Activated gamma-delta T cell (primary cell): ENCODE results near the gene RAB21.
"Not testable (repeated sequence)": the region's sequence is repeated elsewhere in the genome, so short reads cannot be mapped to it uniquely, and the experiment has no call there.

ENCODE experiments used
- DNase-seq: peaks from one replicate; lab custom pipeline; 2025; lab: John Stamatoyannopoulos, UW

The RAB21 gene

DNA sequence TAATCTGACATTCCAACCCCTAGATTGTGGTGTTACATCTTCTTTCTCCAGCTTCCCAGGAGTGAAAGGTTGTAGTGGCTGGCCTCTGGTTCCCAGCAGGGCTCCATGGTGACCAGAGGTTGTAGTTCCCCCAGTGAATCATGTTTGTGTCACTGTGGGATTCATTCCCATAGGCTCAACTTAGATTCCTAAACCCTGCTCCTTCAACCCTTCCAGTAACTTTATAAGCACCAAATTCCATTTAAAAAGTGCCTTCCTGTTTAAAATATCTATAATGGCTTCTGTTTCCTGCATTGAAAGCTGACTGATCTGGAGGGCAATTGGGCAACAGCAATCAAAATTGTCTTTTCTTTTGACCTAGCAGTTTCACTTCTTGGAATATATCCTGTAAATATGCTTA is 44.4 kb downstream of the RAB21 start:
- no peak for DNase-seq

DNA sequence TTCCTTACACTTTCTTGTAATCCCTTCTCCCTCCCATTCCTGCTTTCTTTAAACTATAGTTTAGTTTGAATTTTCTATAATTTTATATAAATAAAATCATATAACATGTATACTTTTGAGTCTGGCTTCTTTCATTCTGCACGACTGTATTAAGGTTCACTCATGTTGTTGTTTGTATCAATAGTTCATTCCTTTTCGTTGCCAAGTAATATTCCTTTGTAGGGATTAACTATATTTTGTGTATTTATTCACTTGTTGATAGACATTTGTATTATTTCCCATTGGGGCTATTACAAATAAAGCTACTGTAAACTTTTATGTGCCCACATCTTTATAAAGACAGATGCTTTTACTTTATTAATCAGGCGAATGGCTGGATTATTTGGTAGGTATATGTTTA is 45.5 kb downstream of the RAB21 start:
- DNase-seq, result no peak

DNA sequence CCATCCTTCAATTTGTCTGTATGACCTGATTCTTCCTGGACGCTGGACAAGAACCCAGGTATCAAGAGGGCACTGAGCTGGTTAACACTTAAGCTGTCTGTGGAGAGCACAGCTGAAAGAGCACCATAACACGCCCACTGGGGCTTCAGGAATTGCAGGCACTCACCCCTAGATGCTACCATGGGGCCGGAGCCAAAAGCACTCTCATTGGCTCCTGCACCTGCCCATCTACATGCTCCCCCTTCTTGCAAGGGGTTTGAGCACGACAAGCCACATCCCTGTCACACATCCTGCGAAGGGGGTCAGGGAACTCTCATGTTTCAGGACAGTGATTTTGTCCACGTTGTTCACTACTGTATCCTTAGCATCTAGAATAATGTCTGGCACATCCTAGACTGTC is 49.8 kb downstream of the RAB21 start:
- no peak for DNase-seq

DNA sequence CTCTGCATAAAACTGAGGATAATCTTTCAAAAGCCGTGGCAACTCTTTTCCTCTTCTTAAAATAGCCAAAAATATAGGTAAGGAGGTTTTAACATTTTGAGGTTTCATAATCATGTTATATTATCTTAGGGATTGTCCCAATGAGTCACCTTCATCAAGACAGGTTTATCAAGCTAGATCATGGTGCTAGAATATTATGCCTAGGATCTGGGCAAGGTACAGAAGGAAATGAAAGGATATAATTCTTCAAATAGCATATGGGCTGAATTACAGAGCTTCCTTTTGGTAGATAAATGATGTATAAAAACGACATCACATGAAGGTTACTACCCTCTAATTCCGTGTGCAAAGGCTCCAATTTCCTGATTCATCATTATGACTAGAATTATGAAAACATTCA is 56.3 kb downstream of the RAB21 start:
- no peak for DNase-seq

DNA sequence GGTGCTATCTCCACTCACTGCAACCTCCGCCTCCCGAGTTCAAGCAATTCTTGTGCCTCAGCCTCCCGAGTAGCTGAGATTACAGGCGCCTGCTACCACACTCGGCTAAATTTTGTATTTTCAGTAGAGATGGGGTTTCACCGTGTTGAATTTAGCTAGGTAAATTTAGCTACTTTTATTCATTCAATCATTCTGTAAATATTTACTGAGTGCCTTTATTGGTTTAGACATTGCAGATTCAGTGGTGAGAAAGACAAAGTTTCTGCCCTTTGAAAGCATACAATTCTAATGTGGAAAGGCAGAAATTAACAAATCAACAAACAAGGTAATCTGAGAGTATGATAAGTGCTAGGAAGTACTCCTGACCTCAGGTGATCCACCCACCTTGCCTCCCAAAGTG is 60.6 kb downstream of the RAB21 start:
- DNase-seq, result not testable (repeated sequence)

DNA sequence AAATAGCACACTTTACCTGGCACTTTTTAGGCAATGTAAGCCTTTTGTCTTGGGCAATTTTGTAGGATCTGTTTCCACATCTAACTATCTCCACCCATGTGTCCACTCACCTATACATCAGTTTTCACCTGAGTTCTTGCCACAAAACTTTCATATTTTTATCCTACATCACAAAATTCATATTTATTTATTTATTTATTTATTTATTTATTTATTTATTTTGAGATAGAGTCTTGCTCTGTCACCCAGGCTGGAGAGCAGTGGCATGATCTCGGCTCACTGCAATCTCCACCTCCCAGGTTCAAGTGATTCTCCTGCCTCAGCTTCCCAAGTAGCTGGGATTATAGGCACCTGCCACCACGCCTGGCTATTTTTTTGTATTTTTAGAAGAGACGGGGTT is 67.4 kb downstream of the RAB21 start:
- not testable (repeated sequence) for DNase-seq

DNA sequence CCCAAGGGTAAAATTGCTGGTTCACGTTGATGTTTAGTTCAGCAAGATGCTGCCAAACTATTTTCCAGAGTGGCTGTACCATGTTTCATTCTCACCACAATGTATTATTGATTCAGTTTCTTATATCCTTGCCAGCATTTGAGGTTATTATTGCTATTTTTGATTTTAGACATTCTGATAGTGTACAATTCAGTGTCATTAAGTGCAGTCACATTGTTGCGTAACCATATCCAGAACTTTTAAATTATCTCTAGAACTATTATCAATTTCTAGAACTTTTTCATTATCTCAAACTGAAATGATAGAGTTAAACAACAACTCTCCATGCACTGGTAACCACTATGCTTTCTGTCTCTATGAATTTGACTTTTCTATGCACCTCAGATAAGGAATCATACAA is 74.2 kb downstream of the RAB21 start:
- DNase-seq, result no peak

DNA sequence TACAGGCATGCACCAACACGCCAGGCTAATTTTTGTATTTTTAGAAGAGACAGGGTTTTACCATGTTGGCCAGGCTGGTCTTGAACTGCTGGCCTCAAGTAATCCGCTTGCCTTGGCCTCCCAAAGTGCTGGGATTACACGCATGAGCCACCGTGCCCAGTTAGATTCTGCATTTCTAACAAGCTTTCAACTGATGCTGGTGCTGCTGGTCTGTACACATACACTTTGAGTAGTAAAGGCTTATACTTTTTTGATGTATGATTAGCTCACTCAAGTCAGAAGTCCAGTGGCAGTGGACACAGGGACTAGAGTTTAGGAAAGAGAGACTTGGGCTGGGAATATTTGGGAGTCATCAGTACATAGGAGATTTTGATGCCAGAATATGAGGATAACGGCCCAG is 82.7 kb downstream of the RAB21 start:
- DNase-seq, result no peak

DNA sequence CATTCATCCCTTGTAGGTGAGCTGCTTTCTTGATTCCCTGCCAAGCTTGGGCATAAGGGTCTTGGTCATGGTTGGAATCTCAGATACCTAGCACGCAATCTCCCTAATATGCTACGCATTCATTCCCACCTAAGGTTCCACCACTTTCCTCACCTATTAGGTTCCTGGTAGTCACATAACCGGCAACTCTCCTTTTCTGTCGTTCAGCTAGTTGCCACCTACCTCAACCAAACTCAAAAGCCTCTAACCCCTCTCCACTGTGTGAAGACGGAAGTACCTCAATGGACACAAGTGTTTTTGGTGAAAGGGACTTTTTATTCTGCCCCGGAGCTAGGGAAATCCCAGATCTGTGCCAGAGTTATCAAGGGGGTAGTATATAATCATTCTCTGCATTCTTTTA is 83.6 kb downstream of the RAB21 start:
- no peak for DNase-seq

DNA sequence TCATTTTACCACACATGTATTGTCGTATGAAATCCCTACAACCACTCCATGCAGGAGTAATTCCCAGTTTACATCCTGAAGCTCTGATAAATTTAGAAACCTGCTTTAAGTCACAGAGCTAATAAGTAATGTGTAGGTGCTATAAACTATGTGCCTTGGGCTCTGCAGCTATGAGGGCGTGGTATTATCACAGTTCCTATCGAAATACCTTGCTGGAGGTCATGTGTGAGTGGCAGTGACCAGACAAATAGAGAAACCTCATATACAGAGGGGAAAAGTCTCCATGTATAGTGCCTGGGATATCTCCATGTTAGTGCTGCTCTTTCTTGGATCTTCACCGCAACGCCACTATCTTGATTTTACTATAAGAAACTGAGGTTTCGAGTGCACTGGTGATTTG is 84.0 kb downstream of the RAB21 start:
- DNase-seq, result no peak

DNA sequence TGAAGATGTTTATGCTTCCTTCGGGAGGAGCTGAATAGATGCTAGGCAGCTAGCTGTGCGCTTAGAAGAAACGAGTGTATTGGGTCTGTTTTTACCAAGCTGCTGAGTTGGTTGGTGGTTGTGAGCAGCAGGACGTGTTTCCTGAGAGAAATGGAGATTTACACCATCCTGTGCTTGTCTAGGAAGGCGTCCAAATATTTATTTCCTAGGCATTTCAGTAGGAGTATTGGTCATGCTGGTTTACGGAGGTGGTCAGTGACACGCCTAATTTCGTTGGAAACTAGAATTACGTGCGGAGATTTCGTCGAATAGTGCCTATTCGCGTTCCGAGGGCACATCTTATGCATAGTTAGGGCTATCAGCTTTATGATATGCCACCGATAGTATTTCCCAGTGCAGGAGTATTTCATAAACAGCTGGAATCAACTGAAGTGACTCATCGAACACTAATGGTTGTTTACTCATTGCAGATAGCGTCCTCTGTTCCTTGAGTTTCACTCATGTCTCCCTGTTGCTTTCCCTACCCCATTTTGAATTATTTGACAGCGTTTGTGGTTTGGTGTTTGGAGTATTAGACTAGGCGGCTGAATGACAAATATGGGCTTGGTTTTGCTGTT is 85.7 kb downstream of the RAB21 start:
- DNase-seq, result no peak

DNA sequence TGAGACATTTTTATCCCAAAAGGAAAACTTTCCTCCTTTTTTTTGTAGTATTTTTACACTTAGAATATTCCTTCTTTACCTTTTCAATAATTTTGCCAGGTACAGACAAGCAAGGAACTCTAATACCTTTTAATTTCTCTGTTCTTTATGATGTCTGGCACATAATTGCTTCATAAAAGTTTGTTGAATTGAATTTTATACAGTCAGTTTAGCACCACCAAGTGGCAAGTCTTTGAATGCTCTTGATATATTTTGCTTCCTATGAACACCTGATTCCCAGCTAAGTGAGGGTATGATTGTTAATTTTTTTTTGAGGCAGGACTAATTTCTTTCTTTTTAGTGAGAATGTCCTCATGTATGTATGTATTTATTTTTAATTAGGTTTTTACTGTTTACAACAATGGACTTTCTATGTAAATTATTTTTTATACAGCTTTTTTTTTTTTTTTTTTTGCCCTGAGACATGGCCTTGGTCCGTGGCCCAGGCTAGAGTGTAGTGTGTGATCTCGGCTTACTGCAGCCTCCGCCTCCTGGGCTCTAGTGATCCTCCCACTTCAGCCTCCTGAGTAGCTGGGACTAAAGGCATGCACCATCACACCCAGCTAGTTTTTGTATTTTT is 91.8 kb downstream of the RAB21 start:
- DNase-seq, result no peak

DNA sequence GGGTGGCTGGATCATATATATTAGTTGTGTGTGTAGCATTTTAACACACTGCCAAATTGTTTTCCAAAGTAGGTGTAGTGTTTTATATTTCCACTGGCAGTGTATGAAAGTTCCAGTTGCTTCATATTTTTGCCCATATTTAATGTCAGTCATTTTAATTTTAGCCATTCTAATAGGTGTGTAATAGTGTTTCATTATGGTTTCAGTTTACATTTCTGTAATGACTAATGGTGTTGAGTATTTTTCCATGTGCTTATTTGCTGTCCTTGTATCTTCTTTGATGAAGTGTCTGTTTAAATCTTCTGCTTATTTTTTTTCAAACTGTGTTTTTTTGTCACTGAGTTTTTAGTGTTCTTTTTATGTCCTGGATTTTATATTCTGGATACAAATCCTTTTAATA is 93.5 kb downstream of the RAB21 start:
- DNase-seq, result no peak

DNA sequence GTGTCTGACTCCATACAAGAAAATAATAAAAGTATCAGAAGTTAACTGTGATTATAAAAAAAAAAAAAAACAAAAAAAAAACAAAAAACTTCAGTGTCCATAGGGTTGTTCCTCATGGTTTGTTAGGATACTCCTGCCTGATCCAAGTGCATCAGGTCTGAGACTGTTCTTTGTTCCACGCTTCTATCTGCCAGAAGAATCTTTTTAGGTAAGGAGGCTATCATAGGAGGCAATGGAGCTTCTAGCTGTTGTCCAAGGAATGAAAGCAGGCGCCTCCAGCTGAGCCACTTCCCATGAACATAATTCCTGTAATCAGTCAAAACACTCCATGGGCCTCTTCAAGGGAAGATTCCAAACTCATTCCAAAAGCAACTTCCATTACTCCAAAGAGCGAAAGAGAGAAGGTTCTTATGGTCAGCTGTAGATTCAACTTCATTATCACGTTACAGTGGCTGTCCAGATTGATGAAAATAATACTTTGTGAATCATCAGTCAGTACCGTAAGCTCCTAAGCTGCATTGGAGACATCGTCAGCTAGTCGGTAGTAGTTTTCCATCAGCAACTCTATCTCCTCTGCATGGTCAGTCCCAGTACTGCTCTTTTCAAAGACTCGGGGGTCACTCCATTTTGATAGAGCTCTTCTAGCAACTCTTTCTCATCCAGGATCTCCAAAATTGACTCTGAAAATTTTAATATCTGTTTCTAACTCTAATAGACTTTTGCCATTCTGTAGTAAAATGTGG is 94.6 kb downstream of the RAB21 start:
- DNase-seq, result no peak
